Astrocyte of the spinal cord (primary cell): ENCODE data around the gene NUPR1.

Experiments used
- DNase-seq: peaks from one replicate; pipeline ENCODE4 v3.0.0; 2011; ENCODE audit warnings: low read depth, low spot score
- H3K4me3 ChIP-seq: 2 replicates; pipeline ENCODE4 v1.5.1; 2011; ENCODE audit warnings: low read depth, mild to moderate bottlenecking, low read length, moderate library complexity
- in situ Hi-C: cut with HindIII; loops from 2 replicates; pipeline ENCODE4 v1.10.0; 2017; ENCODE audit warnings: low sequenced_read_pairs
- TF ChIP-seq, protein P1 (sequence below): IDR thresholded peaks from 2 replicates; pipeline ENCODE4 v1.5.1; 2012; ENCODE audit warnings: low read depth, mild to moderate bottlenecking, low read length, inconsistent platforms

Gene NUPR1, protein sequence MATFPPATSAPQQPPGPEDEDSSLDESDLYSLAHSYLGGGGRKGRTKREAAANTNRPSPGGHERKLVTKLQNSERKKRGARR

DNA sequence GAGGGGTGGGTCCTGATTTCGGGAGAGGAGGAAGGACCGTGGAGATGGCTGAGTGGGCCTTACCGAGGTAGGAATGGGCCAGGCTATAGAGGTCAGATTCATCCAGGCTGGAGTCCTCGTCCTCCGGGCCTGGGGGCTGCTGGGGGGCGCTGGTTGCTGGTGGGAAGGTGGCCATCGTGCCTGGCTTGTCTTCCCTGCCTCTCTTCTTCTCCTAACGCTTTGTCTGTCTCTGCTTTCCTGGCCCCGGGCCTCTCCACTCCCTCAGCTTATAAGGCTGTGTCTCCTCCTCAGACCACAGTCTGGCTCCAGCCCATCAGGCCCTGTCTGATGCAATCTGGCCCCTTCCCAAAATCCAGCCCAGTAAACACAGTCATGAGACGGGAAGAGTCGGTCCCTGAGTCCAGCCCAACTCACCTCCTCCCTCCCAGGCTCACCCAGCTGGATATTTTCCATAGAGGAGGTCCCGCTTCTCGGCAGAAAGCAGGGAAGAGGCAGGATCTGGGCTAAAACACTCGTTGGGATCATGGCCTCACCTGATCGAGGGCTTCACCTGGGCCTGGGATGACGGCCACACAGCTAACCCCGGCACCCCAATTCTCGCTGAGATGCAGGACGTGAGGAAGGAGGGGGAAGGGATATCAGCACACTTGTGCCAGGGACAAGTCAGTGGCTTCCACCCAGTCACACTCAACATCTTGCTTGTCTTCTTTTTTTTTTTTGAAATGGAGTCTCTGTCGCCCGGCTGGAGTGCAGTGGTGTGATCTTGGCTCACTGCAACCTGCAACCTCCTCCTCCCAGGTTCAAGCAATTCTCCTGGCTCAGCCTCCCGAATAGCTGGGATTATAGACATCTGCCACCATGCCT is at the start of gene NUPR1:
NUPR1 (minus strand) TSS at position 242 of the 864 bp plus-strand sequence; CDS start at position 175, 67 bp downstream.
- in situ Hi-C loops: no loop called here
- H3K4me3 ChIP-seq: peak within 1 kb of the TSS; percentile 44
- DNase-seq: peak; percentile 91
- TF ChIP-seq, protein P1, sequence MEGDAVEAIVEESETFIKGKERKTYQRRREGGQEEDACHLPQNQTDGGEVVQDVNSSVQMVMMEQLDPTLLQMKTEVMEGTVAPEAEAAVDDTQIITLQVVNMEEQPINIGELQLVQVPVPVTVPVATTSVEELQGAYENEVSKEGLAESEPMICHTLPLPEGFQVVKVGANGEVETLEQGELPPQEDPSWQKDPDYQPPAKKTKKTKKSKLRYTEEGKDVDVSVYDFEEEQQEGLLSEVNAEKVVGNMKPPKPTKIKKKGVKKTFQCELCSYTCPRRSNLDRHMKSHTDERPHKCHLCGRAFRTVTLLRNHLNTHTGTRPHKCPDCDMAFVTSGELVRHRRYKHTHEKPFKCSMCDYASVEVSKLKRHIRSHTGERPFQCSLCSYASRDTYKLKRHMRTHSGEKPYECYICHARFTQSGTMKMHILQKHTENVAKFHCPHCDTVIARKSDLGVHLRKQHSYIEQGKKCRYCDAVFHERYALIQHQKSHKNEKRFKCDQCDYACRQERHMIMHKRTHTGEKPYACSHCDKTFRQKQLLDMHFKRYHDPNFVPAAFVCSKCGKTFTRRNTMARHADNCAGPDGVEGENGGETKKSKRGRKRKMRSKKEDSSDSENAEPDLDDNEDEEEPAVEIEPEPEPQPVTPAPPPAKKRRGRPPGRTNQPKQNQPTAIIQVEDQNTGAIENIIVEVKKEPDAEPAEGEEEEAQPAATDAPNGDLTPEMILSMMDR: no peak

DNA sequence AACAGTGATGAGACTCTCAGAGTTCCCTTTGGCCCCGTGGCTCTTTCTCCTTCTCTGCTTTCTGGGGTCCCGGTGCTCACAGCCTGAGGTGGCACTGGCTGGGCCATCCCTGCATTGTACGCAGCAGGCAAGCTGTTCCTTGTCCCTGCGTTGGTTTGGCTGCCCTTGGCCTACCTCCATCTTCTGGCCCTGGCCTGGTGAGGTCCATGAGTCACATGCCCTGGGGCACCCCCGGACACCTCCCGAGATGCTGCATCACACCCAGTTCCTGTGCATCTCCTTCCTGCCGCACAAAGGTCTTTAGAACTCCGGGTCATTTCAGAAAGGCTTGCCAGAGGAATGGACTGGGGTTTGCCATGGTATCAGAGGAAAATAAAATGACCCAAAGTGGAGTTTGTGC is 48.6 kb upstream of the NUPR1 start:
- TF ChIP-seq, protein P1: no peak
- no peak for DNase-seq
- in situ Hi-C loops: no loop called here
- no peak overlapping the region for H3K4me3 ChIP-seq

DNA sequence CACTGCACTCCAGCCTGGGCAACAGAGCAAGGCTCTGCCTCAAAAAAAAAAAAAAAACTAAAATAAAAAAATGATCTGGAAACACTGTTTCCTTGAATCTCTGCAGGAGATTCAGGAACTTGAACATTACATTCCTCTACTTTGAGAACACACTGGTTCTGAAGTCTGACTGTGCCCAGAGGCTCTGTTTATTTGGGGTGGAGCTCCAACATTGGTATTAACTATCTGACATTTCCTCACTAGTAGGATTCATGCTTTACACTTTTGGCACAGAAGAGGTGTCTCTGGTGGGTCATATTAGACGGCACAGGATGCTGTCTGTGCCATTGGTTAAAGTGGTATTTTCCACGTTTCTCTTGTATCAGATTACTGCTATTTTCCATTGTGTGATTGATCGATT is 47.7 kb upstream of the NUPR1 start:
- TF ChIP-seq, protein P1: no peak
- no peak for DNase-seq
- H3K4me3 ChIP-seq: no peak overlapping the region
- in situ Hi-C loops: no loop called here

DNA sequence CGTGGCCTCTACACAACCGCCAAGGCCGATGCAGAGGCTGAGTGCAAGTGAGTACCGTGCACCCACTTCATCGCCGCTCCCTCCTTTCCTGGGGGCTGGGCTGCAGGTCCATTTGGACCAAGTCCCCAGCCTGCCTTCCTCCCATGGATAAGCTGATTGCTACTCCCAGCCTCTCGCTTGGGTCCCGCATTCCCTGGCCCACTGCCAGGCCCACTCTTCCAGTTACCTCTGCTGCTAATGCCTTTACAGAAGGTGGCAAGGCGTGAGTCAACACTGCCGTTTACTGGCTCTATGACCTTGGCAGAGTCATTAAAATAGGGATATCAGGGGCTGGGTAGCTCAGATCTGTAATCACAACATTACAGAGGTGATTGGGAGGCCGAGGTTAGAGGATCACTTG is 46.9 kb upstream of the NUPR1 start:
- in situ Hi-C loops: no loop called here
- no peak for DNase-seq
- TF ChIP-seq, protein P1: no peak
- H3K4me3 ChIP-seq: no peak overlapping the region

DNA sequence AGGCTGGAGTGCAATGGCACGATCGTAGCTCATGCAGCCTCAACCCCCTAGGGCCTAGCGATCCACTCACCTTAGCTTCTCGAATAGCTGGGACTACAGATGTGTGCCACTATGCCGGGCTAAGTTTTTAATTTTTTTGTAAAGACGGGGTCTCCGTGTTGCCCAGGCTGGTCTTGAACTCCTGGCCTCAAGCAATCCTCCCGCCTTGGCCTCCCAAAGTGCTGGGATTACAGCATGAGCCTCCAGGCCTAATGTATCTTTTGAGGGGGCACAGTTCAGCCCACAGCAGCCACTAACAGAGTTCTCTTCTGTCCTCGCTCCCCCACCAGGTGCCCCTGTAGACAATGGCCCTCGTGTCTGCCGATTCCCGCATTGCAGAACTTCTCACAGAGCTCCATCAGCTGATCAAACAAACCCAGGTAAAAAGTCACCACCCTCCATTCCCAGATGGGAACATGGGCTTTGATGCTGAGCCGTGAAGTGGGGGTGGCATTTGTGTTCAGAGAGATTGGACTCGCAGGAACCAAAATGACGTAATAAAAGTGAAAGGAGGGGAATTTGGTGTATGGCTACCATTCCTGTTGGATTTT is 42.0 kb upstream of the NUPR1 start:
- in situ Hi-C loops: no loop called here
- TF ChIP-seq, protein P1: no peak
- no peak overlapping the region for H3K4me3 ChIP-seq

DNA sequence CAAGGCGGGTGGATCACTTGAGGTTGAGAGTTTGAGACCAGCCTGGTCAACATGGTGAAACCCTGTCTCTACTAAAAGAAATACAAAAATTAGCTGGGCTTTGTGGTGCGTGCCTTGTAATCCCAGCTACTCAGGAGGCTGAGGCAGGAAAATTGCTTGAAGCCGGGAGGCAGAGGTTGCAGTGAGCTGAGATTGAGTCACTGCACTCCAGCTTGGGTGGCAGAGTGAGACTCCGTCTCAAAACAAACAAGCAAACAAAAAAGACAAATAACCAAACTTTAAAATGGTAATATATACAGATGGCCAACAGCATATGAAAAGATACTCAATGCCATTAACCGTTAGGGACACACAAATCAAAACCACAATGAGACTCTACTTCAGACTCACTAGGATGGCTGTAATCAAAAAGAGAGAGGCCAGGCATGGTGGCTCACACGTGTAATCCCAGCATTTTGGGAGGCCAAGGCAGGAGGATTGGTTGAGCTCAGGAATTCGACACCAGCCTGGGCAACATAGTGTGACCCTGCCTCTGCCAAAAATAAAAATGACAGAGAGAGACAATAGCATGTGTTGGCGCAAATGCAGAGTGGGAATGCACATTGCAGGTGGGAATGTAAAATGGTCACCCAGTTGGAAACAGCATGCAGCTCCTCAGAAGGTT is 36.8 kb upstream of the NUPR1 start:
- H3K4me3 ChIP-seq: no peak overlapping the region
- DNase-seq: no peak
- in situ Hi-C loops: no loop called here
- TF ChIP-seq, protein P1: no peak

More for the DNA sequence above, 42.0 kb upstream of the NUPR1 start:
- no peak for DNase-seq
